ENCODE results near the gene RARB. TPM values are rescaled to one million over a fixed set of nuclear protein-coding genes. Genes with fewer than 3 reads are reported as not detected.

Gene RARB
- total RNA-seq, 1 experiment from 2014 or later: not detected

DNA sequence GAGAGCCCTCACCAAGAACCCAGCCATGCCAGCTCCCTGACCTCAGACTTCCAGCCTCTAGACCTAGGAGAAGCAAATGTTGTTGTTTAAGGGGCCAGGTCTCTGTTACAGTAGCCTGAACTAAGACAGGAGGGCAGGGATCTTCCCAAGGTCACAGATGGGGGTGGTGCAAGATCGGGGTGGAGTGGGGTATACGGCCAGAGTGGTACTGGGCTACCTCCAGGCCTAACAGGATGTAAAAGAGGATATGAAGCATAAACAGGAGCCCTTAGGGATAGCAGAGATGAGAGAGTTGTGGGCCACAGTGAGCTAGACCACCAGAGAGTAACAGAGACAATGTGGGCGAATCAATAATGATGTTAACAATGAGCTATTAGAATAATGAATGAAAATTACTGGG lies 153.8 kb downstream of the RARB start:
- intact Hi-C loops (cut with micrococcal nuclease): loop anchor here (10.0 kb wide), 1 partner anchor 287 kb away; no protein-coding TSS in a partner anchor
- Mint-ChIP-seq H3K4me1 (ENCODE audit: insufficient read depth, unreplicated experiment) (peaks cover 13% of the 10 kb centered on the region), H3K36me3 (ENCODE audit: insufficient read depth, unreplicated experiment) (no peaks in the 10 kb centered on the region), H3K9me3 (ENCODE audit: unreplicated experiment) (no peaks in the 10 kb centered on the region), H3K27ac (ENCODE audit: low read depth, unreplicated experiment) (no peak overlapping the region), H3K27me3 (ENCODE audit: insufficient read depth, unreplicated experiment) (peaks cover 77% of the 10 kb centered on the region), H3K4me3 (ENCODE audit: unreplicated experiment) (no peak overlapping the region)
- ChIA-PET CTCF (interaction anchor here (0.7 to 1.6 kb wide), 2 partner anchors 48 to 797 kb away, joined by 3 to 5 read pairs; no protein-coding TSS in a partner anchor), POLR2A (interaction anchor here (0.7 kb wide), 2 partner anchors 9 to 507 kb away, joined by 4 read pairs; no protein-coding TSS in a partner anchor)
- BruUV-seq (replicated peaks): no TSS peak
- TF ChIP-seq, protein P1, sequence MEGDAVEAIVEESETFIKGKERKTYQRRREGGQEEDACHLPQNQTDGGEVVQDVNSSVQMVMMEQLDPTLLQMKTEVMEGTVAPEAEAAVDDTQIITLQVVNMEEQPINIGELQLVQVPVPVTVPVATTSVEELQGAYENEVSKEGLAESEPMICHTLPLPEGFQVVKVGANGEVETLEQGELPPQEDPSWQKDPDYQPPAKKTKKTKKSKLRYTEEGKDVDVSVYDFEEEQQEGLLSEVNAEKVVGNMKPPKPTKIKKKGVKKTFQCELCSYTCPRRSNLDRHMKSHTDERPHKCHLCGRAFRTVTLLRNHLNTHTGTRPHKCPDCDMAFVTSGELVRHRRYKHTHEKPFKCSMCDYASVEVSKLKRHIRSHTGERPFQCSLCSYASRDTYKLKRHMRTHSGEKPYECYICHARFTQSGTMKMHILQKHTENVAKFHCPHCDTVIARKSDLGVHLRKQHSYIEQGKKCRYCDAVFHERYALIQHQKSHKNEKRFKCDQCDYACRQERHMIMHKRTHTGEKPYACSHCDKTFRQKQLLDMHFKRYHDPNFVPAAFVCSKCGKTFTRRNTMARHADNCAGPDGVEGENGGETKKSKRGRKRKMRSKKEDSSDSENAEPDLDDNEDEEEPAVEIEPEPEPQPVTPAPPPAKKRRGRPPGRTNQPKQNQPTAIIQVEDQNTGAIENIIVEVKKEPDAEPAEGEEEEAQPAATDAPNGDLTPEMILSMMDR (IDR thresholded peaks at IDR 0.05; ENCODE audit: unreplicated experiment): no peak
- DNase-seq (ENCODE audit: unreplicated experiment): no peak

DNA sequence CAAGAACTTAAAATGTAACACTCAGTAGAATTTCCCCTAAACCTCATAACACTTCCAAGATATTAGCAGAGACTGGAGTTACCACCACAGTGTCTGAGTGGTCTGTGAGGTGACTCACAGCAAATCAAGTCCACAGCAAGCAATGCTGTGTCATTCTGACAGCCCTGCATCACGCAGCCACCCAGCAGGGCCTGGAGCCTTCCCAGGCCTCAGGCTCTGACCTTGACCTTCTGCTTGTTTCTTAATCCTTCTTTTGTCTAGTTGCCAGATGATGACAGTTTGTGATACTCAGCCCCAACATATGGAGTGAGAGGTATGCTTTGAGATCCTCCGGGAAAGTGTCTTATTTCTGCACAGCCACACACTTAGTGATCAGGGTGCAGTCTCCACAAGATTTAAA lies 154.2 kb downstream of the RARB start:
- no peak overlapping the region for H3K27ac Mint-ChIP-seq (ENCODE audit: low read depth, unreplicated experiment)
- TF ChIP-seq, protein P1 (IDR thresholded peaks at IDR 0.05; ENCODE audit: unreplicated experiment): no peak
- H3K9me3 Mint-ChIP-seq (ENCODE audit: unreplicated experiment): no peaks in the 10 kb centered on the region
- ChIA-PET CTCF (interaction anchor here (0.6 to 1.6 kb wide), 4 partner anchors 49 to 797 kb away, joined by 3 to 5 read pairs (median 3); no protein-coding TSS in a partner anchor), POLR2A (interaction anchor here (0.7 kb wide), 1 partner anchor 507 kb away, joined by 4 read pairs; no protein-coding TSS in a partner anchor)
- peaks cover 73% of the 10 kb centered on the region for H3K27me3 Mint-ChIP-seq (ENCODE audit: insufficient read depth, unreplicated experiment)
- intact Hi-C loops (cut with micrococcal nuclease): loop anchor here (10.0 kb wide), 1 partner anchor 287 kb away; no protein-coding TSS in a partner anchor
- H3K36me3 Mint-ChIP-seq (ENCODE audit: insufficient read depth, unreplicated experiment): no peaks in the 10 kb centered on the region
- peak; percentile 94 for DNase-seq (ENCODE audit: unreplicated experiment)
- peaks cover 13% of the 10 kb centered on the region for H3K4me1 Mint-ChIP-seq (ENCODE audit: insufficient read depth, unreplicated experiment)
- no TSS peak for BruUV-seq (replicated peaks)
- H3K4me3 Mint-ChIP-seq (ENCODE audit: unreplicated experiment): no peak overlapping the region

DNA sequence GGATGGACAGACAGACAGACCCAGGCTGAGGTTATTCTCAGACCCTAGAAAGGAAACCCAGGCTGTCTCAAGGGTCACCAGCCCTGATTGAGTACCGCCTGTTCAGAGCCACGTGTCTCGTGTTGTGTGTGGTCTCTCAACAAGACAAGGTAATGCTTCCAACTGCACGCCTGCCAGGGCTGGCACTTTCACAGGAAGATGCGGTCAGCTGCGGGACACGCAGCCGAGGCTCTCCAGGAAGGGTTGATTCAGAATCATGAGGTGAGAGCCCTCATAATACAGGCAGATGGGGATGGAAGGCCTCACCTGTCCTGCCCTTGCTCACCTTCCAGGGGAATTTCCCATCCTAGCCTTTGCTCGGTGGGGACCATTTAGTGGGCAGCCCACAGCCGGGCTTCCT lies 155.3 kb downstream of the RARB start:
- DNase-seq (ENCODE audit: unreplicated experiment): no peak
- POLR2A ChIA-PET: interaction anchor here (0.7 kb wide), 1 partner anchor 807 kb away, joined by 3 read pairs; no protein-coding TSS in a partner anchor
- peaks cover 7% of the 10 kb centered on the region for H3K9me3 Mint-ChIP-seq (ENCODE audit: unreplicated experiment)
- no peak overlapping the region for H3K27ac Mint-ChIP-seq (ENCODE audit: low read depth, unreplicated experiment)
- CTCF ChIA-PET: no interaction called here
- TF ChIP-seq, protein P1 (IDR thresholded peaks at IDR 0.05; ENCODE audit: unreplicated experiment): no peak
- intact Hi-C loops (cut with micrococcal nuclease): loop anchor here (10.0 kb wide), 1 partner anchor 289 kb away; no protein-coding TSS in a partner anchor
- H3K36me3 Mint-ChIP-seq (ENCODE audit: insufficient read depth, unreplicated experiment): no peaks in the 10 kb centered on the region
- no peak overlapping the region for H3K4me3 Mint-ChIP-seq (ENCODE audit: unreplicated experiment)
- H3K4me1 Mint-ChIP-seq (ENCODE audit: insufficient read depth, unreplicated experiment): peaks cover 19% of the 10 kb centered on the region
- no TSS peak for BruUV-seq (replicated peaks)
- peaks cover 62% of the 10 kb centered on the region for H3K27me3 Mint-ChIP-seq (ENCODE audit: insufficient read depth, unreplicated experiment)

DNA sequence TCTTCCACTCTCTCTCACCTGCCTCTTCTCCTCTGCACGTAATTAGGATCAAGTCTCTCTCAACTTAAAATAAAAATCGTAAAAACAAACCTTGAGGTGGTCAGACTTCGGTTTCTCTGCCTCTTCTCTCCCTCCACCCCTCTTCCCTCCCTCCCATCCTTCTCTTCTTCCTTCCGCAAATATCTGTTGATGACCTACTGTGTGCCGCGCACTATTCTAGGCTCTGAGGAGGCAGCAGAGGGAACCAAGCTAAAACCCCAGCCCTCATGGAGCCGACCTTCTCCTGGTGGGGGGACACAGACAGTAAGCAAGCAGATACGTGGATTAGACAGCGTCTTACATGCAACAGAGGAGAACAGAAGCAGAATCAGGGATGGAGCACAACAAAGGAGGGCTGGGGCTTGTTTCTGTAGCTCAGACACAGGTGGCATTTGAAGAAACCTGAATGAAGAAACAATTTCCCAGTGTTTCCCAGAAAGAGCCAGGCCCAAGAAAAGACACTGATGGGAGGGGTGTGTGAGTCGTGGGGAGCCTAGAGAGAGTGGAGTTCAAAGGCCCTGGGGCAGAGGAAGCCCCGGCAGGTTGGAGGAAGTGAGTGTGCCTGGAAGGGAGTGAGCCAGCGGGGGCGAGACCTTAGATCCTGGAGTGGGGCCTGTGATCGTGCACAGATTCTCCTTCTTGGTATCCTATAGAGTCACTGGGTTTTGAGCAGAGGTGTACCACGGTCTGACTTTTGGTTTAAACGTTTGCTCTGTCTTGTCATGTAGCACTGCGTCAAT lies 156.1 kb downstream of the RARB start:
- Mint-ChIP-seq H3K4me3 (ENCODE audit: unreplicated experiment) (no peak overlapping the region), H3K4me1 (ENCODE audit: insufficient read depth, unreplicated experiment) (peaks cover 19% of the 10 kb centered on the region), H3K27ac (ENCODE audit: low read depth, unreplicated experiment) (no peak overlapping the region), H3K36me3 (ENCODE audit: insufficient read depth, unreplicated experiment) (no peaks in the 10 kb centered on the region), H3K9me3 (ENCODE audit: unreplicated experiment) (peaks cover 7% of the 10 kb centered on the region), H3K27me3 (ENCODE audit: insufficient read depth, unreplicated experiment) (peaks cover 53% of the 10 kb centered on the region)
- CTCF ChIA-PET: interaction anchor here (0.6 to 1.6 kb wide), 3 partner anchors 9 to 943 kb away, joined by 3 to 6 read pairs (median 4); no protein-coding TSS in a partner anchor
- POLR2A ChIA-PET: no interaction called here
- no TSS peak for BruUV-seq (replicated peaks)
- intact Hi-C loops (cut with micrococcal nuclease): loop anchor here (10.0 kb wide), 1 partner anchor 289 kb away; no protein-coding TSS in a partner anchor
- no peak for DNase-seq (ENCODE audit: unreplicated experiment)
- TF ChIP-seq, protein P1 (IDR thresholded peaks at IDR 0.05; ENCODE audit: unreplicated experiment): no peak
